ENCODE data around the gene NRP2.

- TF ChIP-seq, protein P1, sequence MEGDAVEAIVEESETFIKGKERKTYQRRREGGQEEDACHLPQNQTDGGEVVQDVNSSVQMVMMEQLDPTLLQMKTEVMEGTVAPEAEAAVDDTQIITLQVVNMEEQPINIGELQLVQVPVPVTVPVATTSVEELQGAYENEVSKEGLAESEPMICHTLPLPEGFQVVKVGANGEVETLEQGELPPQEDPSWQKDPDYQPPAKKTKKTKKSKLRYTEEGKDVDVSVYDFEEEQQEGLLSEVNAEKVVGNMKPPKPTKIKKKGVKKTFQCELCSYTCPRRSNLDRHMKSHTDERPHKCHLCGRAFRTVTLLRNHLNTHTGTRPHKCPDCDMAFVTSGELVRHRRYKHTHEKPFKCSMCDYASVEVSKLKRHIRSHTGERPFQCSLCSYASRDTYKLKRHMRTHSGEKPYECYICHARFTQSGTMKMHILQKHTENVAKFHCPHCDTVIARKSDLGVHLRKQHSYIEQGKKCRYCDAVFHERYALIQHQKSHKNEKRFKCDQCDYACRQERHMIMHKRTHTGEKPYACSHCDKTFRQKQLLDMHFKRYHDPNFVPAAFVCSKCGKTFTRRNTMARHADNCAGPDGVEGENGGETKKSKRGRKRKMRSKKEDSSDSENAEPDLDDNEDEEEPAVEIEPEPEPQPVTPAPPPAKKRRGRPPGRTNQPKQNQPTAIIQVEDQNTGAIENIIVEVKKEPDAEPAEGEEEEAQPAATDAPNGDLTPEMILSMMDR (IDR thresholded peaks at IDR 0.05; ENCODE audit: insufficient read depth, low read depth, low read length) = no peak
- TF ChIP-seq EZH2 (IDR thresholded peaks at IDR 0.05; ENCODE audit: insufficient read depth, low read length) = no peak
These were observed 131.7 kb downstream of the NRP2 start for GRCh38 chr2:205814039-205814364.

All from astrocyte (in vitro differentiated cells and primary cell).